ENCODE results near the gene LDLR.
"Not testable (repeated sequence)": the region's sequence is repeated elsewhere in the genome, so short reads cannot be mapped to it uniquely, and the experiment has no call there.

LDLR gene

DNA sequence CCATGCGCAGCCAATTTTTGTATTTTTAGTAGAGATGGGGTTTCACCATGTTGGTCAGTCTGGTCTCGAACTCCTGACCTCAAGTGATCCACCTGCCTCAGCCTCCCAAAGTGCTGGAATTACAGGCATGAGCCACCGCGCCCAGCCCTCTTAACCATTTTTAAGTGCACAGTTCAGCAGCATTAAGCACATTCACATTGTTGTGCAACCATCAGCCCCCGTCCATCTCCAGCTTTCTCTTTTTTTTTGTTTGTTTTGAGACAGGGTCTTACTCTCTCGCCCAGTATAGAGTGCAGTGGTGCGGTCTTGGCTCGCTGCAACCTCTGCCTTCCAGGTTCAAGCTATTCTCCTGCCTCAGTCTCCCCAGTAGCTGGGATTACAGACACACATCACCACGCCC lies 12.5 kb upstream of the LDLR start:
- not testable (repeated sequence) for DNase-seq

DNA sequence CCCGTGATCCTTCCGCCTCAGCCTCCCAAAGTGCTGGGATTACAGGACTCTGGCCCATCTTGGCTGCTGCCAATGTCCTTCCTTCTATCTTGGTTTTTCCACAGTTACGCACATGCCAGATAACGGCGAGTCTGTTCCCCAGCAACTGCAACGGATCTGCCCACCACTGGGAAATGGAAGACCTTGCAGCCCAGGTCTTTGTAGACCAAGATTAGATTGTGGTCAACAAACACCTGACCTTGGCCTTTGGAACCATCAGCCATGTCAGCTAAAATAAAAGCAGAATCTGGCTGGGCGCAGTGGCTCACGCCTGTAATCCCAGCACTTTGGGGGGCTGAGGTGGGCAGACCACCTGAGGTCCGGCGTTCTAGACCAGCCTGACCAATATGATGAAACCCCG lies 10.4 kb upstream of the LDLR start:
- DNase-seq: no peak

DNA sequence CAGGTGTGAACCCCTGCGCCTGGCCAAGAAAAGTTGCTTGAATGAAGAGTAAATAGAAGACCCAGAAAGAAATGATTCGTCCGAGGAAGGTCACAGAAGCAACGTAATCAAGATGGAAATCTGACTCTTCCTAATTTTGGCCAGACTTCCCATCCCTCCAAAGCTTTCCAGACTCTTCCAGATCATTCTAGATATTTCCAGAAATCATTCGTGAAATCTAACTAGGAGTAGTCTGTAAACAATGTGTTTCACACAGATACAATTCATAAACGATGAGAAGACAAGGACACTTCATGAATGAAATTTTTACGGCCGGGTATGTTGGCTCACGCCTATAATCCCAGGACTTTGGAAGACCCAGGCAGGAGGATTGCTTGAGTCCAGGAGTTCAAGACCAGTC lies 9.3 kb upstream of the LDLR start:
- no peak for DNase-seq

DNA sequence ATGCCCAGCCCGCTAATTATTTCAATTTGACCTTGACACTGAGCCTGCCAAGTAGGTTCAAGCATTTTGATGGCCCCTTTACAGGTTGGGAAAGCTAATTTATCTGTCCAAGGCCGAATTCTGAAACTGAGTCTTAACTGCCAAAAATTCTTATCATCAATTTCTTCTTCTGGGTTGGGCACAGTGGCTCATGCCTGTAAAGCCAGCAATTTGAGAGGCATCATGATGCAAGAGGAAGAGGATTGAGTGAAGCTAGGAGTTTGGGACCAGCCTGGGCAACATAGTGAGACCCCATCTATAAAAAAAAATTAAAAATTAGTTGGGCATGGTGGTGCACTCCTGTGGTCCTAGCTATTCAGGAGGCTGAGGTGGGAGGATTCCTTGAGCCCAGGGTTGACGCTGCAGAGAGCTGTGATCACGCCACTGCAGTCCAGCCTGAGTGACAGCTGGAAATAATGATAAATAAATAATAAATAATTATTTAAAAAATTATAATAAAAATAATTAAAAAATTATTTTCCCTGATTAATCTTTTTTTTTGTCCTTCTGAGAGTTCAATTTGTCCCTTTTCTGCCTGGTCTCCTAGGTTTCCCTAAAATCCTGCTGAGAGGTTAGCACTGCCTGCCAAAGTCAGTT lies 1.3 kb upstream of the LDLR start:
- DNase-seq: no peak

DNA sequence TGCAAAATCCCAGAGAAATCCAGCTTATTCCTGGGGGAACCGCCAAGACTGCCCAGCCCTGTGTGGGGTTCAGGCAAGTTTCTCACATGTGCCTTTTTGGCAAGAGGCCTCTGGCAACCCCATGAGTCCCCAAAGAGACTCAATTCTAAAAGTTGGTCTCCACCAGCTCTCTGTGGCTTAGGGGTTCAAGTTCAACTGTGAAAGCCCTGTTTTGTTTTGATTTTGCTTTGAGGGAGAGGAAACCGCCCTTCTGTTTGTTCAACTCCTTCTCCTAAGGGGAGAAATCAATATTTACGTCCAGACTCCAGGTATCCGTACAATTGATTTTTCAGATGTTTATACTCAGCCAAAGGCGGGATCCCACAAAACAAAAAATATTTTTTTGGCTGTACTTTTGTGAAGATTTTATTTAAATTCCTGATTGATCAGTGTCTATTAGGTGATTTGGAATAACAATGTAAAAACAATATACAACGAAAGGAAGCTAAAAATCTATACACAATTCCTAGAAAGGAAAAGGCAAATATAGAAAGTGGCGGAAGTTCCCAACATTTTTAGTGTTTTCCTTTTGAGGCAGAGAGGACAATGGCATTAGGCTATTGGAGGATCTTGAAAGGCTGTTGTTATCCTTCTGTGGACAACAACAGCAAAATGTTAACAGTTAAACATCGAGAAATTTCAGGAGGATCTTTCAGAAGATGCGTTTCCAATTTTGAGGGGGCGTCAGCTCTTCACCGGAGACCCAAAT lies 583 bp upstream of the LDLR start:
- no peak for DNase-seq

DNA sequence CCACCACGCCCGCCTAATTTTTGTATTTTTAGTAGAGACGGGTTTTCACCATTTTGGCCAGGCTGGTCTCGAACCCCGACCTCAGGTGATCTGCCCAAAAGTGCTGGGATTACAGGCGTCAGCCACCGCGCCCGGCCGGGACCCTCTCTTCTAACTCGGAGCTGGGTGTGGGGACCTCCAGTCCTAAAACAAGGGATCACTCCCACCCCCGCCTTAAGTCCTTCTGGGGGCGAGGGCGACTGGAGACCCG lies 676 bp downstream of the LDLR start:
- not testable (repeated sequence) for DNase-seq

DNA sequence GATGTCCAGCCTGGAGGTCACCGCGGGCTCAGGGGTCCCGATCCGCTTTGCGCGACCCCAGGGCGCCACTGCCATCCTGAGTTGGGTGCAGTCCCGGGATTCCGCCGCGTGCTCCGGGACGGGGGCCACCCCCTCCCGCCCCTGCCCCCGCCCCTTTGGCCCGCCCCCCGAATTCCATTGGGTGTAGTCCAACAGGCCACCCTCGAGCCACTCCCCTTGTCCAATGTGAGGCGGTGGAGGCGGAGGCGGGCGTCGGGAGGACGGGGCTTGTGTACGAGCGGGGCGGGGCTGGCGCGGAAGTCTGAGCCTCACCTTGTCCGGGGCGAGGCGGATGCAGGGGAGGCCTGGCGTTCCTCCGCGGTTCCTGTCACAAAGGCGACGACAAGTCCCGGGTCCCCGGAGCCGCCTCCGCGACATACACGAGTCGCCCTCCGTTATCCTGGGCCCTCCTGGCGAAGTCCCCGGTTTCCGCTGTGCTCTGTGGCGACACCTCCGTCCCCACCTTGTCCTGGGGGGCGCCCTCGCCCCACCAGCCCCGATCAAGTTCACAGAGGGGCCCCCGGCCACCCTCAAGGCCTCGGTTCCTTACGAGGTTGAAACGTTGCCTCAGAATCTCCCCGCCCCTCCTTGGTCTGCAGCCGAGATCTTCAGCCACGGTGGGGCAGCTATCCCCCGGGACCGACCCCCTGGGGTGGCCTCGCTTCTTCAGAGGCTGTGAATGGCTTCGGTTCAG lies 1.2 kb downstream of the LDLR start:
- DNase-seq: peak; percentile 92 to 96 (median 96)

DNA sequence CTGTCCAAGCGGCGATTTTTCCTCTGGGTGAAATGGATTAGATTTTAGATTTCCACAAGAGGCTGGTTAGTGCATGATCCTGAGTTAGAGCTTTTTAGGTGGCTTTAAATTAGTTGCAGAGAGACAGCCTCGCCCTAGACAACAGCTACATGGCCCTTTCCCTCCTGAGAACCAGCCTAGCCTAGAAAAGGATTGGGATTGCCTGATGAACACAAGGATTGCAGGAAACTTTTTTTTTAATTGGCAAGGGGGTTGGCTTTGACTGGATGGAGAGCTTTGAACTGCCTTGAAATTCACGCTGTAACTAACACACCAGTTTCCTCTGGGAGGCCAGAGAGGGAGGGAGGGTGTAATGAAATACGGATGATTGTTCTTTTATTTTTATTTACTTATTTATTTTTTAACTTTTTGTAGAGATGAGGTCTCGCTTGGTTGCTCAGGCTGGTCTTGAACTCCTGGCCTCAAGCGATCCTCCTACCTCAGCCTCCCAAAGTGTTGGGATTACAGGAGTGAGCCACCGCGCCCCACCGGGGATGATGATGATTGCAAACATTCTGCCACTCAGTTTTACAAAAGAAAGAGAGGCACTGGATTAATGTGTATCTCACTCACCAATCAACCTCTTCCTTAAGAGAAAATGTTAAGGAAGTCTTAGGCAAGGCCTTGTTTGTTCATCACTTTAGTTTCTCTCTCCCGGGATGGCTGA lies 1.9 kb downstream of the LDLR start:
- DNase-seq: peak in 2 of 6 experiments; percentile 37 to 45

DNA sequence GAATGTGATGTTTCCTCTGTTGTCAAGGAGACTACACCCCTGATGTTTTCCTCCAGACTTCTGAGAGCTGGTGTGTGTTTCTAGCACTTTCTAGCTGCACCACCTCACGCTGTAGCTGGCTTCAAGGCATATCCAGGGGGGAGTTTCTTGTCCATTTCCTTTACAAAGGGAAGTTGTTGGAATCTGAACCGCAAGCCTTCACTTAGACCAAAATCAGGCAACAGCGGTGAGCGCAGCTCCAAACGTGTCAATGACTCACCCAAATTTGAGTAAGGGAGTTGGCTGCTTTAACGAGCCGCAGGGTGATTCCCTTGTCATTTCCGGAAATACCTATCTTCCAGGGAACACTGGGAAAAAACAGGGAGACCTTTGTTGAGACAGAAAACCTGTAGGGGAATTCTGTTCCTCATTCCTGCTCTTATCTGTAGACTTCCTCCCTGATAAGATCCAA lies 2.5 kb downstream of the LDLR start:
- peak in 5 of 6 experiments; percentile 30 to 64 (median 53) for DNase-seq

DNA sequence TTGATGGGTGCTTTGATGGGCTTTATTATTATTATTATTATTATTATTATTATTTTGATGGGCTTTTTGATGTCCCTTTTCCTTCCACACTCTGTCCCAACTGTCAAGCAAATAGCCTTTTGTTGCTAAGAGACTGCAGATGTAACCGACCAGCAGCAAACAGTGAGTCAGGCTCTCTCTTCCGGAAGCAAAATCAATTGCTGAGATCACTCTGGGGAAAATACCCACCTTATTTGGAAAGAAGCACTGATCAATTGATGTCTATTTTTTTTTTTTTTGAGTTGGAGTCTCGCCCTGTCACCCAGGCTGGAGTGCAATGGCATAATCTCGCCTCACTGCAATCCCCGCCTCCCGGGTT lies 2.9 kb downstream of the LDLR start:
- peak in 2 of 6 experiments; percentile 10 to 38 for DNase-seq

DNA sequence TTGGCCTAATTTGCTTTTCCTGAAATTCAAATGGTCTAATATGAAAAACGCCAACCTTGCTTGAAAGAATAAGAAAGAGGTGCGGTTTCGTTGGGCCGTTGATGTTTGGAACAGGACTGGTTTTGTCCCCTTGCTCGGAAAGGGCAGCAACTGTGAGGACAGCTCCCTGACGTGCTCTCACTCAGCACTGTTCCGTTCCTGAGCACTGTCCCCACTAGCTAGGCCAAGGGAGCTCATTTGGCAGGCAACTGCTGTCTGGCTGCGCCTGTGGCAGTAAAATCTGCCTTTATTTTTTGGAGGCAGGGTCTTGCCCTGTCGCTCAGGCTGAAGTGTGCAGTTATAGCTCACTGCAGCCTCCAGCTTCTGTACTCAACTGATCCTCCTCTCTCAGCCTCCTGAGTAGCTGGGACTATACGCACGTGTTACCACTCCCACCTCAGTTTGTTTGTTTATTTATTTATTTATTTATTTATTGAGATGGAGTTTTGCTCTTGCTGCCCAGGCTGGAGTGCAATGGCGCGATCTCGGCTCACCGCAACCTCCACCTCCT lies 4.5 kb downstream of the LDLR start:
- no peak for DNase-seq

DNA sequence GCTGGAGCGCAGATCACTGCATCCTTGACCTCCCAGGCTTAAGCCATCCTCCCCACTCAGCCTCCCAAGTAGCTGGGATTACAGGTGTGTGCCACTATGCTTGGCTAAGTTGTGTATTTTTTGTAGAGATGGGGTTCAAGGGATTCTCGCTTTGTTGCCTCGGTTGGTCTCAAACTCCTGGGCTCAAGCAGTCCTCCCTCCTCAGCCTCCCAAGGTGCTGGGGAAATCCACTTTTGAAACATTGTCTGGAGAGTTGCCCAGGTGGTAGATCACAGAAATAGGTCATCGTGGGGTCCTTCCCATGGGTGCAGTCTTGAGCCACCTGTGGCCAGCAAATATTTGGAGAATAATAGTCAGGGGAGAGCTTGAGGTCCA lies 5.2 kb downstream of the LDLR start:
- no peak for DNase-seq

DNA sequence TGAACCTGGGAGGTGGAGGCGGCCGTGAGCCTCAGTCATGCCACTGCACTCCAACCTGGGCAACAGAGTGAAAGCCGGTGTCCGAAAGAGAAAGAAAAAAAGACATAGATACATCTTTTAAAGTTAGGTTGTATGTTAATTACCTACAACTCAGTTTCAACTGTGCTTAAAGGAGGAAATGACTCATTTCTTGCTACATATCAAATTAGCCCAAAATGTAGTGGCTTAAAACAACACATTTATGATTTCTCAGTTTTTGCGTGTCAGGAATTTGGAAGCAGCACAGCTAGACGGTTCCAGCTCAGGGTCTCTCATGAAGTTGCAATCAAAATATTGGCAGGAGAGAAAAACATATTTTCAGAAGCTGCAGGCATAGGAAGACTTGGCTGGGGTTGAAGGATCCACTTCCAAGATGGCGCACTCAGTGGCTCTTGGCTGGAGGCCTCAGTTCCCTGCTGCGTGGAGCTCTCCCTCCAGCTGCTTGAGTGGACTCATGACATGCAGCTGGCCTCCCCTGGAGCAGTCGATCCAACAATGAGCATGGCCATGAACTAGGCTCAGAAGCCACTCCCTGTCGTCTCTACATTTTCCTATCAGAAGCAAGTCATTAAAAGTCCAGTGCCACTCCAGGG lies 7.1 kb downstream of the LDLR start:
- no peak for DNase-seq

DNA sequence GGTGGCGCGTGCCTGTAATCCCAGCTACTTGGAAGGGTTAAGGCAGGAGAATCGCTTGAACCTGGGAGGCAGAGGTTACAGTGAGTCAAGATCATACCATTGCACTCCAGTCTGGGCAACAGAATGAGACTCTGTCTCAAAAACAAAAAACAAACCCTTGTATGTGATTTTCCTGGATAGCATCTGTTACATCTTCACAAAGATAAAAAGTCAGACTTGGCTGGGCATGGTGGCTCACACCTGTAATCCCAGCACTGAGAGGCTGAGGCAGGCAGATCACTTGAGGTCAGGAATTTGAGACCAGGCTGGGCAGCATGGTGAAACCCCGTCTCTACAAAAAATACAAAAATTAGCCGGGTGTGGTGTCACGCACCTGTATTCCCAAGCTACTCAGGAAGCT lies 8.1 kb downstream of the LDLR start:
- DNase-seq: not testable (repeated sequence)

DNA sequence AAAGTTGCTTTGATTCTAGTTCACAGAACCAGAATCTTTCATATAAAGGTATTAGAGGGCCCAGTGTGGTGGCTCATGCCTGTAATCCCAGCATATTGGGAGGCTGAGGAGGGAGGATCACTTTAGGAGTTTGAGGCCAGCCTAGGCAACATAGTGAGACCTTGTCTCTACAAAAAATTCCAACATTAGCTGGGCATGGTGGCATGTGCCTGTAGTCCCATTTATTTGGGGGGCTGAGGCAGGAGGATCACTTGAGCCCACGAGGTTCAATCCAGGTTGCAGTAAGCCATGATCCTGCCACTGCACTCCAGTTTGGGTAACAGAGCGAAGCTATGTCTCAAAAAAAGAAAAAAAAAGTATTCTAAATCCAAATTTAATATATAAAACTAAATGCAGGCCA lies 9.1 kb downstream of the LDLR start:
- no peak for DNase-seq

DNA sequence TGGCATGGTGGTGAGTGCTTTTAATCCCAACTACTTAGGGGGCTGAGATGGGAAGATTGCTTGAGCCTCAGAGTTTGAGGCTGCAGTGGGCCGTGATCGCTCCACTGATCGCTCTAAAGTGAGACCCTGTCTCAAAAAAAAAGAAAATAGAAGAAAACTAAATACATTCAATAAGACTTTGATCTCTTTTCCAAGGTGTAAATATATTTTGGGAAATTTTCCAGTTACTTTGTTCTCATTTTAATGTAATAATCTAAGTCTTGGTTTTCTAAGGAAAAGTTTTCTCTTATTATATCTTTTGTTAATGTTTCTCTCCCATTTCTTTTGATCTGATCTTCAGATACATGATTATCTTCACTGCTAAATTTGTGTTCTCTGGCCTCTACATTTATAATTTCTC lies 9.6 kb downstream of the LDLR start:
- no peak for DNase-seq

DNA sequence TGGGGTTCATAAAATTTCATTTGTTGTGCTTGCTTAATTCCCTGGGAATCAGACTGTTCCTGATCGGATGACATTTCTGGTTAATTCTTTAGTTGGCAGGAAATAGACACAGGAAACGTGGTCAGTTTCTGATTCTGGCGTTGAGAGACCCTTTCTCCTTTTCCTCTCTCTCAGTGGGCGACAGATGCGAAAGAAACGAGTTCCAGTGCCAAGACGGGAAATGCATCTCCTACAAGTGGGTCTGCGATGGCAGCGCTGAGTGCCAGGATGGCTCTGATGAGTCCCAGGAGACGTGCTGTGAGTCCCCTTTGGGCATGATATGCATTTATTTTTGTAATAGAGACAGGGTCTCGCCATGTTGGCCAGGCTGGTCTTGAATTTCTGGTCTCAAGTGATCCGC lies 10.8 kb downstream of the LDLR start:
- DNase-seq: no peak

DNA sequence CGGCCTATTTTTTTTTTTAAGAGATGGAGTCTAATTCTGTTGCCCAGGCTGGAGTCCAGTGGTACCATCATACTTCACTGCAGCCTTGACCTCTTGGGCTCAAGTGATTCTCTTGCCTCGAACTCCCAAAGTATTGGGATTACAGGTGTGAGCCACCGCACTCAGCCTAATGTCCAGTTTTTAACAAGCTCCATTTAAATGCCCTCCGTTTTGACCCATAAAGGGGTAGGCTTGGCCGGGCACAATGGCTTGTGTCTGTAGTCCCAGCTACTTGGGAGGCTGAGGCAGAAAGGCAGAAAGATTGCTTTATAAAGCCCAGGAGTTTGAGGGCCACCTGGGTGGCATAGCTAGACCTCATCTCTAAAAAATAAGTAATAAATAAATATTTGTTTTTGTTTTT lies 11.8 kb downstream of the LDLR start:
- no peak for DNase-seq

DNA sequence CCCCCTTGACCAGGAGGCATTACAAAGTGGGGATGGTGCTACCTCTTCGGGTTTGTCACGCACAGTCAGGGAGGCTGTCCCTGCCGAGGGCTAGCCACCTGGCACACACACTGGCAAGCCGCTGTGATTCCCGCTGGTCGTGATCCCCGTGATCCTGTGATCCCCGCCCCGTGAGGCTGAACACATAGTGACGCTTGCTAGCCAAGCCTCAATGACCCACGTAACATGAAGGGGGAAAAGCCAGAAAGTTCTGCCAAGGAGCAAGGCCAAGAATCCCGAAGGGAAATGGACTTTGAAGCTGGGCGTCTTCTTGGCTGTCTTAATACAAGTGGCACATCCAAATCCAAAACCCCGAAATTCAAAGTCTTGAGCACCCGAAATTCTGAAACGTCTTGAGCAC lies 13.7 kb downstream of the LDLR start:
- DNase-seq: no peak

DNA sequence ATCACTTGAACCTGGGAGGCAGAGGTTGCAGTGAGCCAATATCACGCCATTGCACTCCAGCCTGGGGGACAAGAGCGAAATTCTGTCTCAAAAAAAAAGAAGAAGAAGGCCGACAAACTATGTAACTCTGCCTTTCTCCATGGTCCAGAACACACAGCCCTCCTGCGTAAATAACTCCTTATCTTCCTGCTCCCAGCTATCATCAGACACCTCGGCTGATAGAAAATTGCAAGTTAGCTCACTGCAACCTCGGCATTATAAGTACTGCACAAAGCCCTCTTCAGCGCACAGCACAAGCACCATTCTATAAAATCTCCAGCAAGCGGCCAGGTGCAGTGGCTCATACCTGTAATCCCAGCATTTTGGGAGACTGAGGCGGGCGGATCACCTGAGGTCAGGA lies 14.4 kb downstream of the LDLR start:
- not testable (repeated sequence) for DNase-seq

DNA sequence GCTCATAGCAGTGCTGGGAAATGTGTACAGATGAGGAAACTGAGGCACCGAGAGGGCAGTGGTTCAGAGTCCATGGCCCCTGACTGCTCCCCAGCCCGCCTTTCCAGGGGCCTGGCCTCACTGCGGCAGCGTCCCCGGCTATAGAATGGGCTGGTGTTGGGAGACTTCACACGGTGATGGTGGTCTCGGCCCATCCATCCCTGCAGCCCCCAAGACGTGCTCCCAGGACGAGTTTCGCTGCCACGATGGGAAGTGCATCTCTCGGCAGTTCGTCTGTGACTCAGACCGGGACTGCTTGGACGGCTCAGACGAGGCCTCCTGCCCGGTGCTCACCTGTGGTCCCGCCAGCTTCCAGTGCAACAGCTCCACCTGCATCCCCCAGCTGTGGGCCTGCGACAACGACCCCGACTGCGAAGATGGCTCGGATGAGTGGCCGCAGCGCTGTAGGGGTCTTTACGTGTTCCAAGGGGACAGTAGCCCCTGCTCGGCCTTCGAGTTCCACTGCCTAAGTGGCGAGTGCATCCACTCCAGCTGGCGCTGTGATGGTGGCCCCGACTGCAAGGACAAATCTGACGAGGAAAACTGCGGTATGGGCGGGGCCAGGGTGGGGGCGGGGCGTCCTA lies 15.9 kb downstream of the LDLR start:
- DNase-seq: no peak

DNA sequence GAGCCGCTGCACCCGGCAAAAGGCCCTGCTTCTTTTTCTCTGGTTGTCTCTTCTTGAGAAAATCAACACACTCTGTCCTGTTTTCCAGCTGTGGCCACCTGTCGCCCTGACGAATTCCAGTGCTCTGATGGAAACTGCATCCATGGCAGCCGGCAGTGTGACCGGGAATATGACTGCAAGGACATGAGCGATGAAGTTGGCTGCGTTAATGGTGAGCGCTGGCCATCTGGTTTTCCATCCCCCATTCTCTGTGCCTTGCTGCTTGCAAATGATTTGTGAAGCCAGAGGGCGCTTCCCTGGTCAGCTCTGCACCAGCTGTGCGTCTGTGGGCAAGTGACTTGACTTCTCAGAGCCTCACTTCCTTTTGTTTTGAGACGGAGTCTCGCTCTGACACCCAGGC lies 17.2 kb downstream of the LDLR start:
- DNase-seq: no peak

DNA sequence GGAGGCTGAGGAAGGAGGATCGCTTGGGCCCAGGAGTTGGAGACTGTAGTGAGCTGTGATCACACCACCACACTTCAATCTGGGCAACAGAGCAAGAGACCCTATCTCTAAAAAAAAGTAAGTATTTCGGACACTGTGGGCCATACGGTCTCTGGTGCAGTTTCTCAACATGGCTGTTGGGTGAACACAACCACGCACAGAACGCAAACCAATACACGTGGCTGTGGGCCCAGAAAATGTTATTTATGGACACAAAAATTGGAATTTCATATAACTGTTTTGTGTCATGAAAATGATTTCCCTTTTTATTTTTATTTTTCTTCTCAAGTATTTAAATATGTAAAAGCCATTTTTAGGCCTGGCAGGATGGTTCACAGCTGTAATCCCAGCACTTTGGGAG lies 19.5 kb downstream of the LDLR start:
- DNase-seq: no peak

All from stimulated activated naive CD4-positive, alpha-beta T cell (primary cell).